SH-SY5Y (cell line): Measurements from ENCODE around the gene BACE2.

Experiments
- GATA2 ChIP-seq: IDR thresholded peaks from 2 replicates; pipeline ENCODE4 v1.6.1; 2011; ENCODE audit warnings: mild to moderate bottlenecking, low read depth, low read length
- GATA3 ChIP-seq: IDR thresholded peaks from 2 replicates; pipeline ENCODE4 v1.6.1; 2011; ENCODE audit warnings: low read depth, mild to moderate bottlenecking, low read length, moderate library complexity

- TF ChIP-seq GATA3 = no peak
- no peak for TF ChIP-seq GATA2
Observed at GRCh38 chr21:41277196-41277595, 109.2 kb downstream of the BACE2 start.
